ENCODE data around the gene DDX49. TPM values are rescaled to one million over a fixed set of nuclear protein-coding genes. Genes with fewer than 3 reads are reported as not detected.
"Not testable (repeated sequence)": the region's sequence is repeated elsewhere in the genome, so short reads cannot be mapped to it uniquely, and the experiment has no call there.

Gene DDX49
- total RNA-seq, 4 donors from 2014 or later: 36.1 to 61.0 (median 46.9) TPM

- H3K27me3 ChIP-seq: peaks cover 28% of the 10 kb centered on the region
- no peak overlapping the region for H3K27ac ChIP-seq
- TF ChIP-seq POLR2AphosphoS5 (IDR thresholded peaks at IDR 0.05) (no peak), CTCF (IDR thresholded peaks at IDR 0.05) (no peak), POLR2A (IDR thresholded peaks at IDR 0.05) (no peak), EP300 (IDR thresholded peaks at IDR 0.05) (no peak)
- no peak overlapping the region for H3K4me3 ChIP-seq
- 71 to 80% methylated on average over 1 to 4 of the region's 20 CpGs for whole genome bisulfite sequencing, 2 donors (ENCODE audit: low coverage in 1 of 2)
- H3K9me3 ChIP-seq: no peaks in the 10 kb centered on the region
- peaks cover 0 to 65% of the 10 kb centered on the region in 2 donors for H3K36me3 ChIP-seq
- ATAC-seq: no peak
- H3K4me1 ChIP-seq: peaks cover 0 to 15% (median 7%) of the 10 kb centered on the region in 3 donors
These were observed 19.6 kb upstream of the DDX49 start for GRCh38 chr19:18899624-18900560.

GRCh38 chr19:18900700-18901481 lies 18.6 kb upstream of the DDX49 start:
- Histone ChIP-seq H3K36me3 (peaks cover 0 to 75% of the 10 kb centered on the region in 2 donors), H3K27me3 (peaks cover 19% of the 10 kb centered on the region), H3K9me3 (no peaks in the 10 kb centered on the region), H3K4me1 (peaks cover 0 to 7% (median 0%) of the 10 kb centered on the region in 3 donors), H3K27ac (no peak overlapping the region), H3K4me3 (no peak overlapping the region)
- no peak for TF ChIP-seq POLR2A (IDR thresholded peaks at IDR 0.05)
- no peak for TF ChIP-seq EP300 (IDR thresholded peaks at IDR 0.05)
- TF ChIP-seq CTCF (IDR thresholded peaks at IDR 0.05): no peak
- WGBS, 2 donors (ENCODE audit: low coverage in 1 of 2): 88 to 93% methylated on average over 3 of the region's 17 CpGs
- no peak for ATAC-seq

GRCh38 chr19:18901491-18901890 lies 18.0 kb upstream of the DDX49 start:
- WGBS, 2 donors (ENCODE audit: low coverage in 1 of 2): 83 to 93% methylated on average over 4 to 5 of the region's 7 CpGs
- Histone ChIP-seq H3K27ac (no peak overlapping the region), H3K4me1 (peaks cover 0 to 2% (median 0%) of the 10 kb centered on the region in 3 donors), H3K9me3 (no peaks in the 10 kb centered on the region), H3K4me3 (no peak overlapping the region), H3K27me3 (peaks cover 15% of the 10 kb centered on the region), H3K36me3 (peaks cover 0 to 81% of the 10 kb centered on the region in 2 donors)
- no peak for ATAC-seq
- TF ChIP-seq EP300 (IDR thresholded peaks at IDR 0.05) (no peak), POLR2AphosphoS5 (IDR thresholded peaks at IDR 0.05) (no peak), CTCF (IDR thresholded peaks at IDR 0.05) (no peak), POLR2A (IDR thresholded peaks at IDR 0.05) (no peak)

- H3K36me3 ChIP-seq: peaks cover 0 to 91% of the 10 kb centered on the region in 2 donors
- H3K4me1 ChIP-seq, H3K27me3 ChIP-seq, H3K9me3 ChIP-seq, ATAC-seq, H3K4me3 ChIP-seq, H3K27ac ChIP-seq: not testable (repeated sequence)
- 90% methylated on average over 3 of the region's 5 CpGs; no CpG with 5 or more reads in 1 of the 2 donors for WGBS, 2 donors (ENCODE audit: low coverage in 1 of 2)
These were observed 17.0 kb upstream of the DDX49 start for GRCh38 chr19:18902519-18902918.

- ATAC-seq: no peak
- TF ChIP-seq POLR2A (IDR thresholded peaks at IDR 0.05) (no peak), EP300 (IDR thresholded peaks at IDR 0.05) (no peak), POLR2AphosphoS5 (IDR thresholded peaks at IDR 0.05) (no peak), CTCF (IDR thresholded peaks at IDR 0.05) (no peak)
- Histone ChIP-seq H3K27me3 (no peaks in the 10 kb centered on the region), H3K4me3 (no peak overlapping the region), H3K36me3 (peaks cover 0 to 97% of the 10 kb centered on the region in 2 donors), H3K27ac (no peak overlapping the region), H3K4me1 (no peaks in the 10 kb centered on the region), H3K9me3 (no peaks in the 10 kb centered on the region)
- WGBS, 2 donors (ENCODE audit: low coverage in 1 of 2): 67 to 81% methylated on average over 3 to 11 of the region's 29 CpGs
These were observed 16.1 kb upstream of the DDX49 start for GRCh38 chr19:18903156-18904037.

Data from gastroesophageal sphincter (tissue), 4 donors.